ENCODE measurements around the gene MRPL14.
"Not testable (repeated sequence)": the region's sequence is repeated elsewhere in the genome, so short reads cannot be mapped to it uniquely, and the experiment has no call there.

MRPL14 gene

DNA sequence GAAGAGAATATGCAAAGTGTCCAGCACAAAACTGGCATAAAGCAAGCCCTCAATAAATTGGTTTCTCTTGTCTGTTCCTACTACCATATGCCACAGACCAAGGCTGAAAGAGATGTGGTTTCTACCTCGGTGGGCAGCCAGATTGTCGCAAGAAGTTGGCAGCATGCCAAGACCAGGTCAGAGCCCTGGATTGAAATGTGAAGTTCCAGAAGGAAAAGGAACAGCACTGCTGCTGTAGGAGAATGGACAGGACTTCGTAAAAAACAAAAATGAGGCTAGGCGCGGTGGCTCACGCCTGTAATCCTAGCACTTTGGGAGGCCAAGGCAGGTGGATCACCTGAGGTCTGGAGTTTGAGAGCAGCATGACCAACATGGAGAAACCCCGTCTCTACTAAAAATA is 22.1 kb downstream of the MRPL14 start:
- no peak for DNase-seq (ENCODE audit: low read depth, low spot score)
- H3K27ac ChIP-seq = no peak overlapping the region
- TF ChIP-seq POLR2AphosphoS5 (IDR thresholded peaks at IDR 0.05; ENCODE audit: borderline replicate concordance, low read depth, low read length) (no peak), FOXP2 (optimal IDR thresholded peaks at IDR 0.05; ENCODE audit: control extremely low read depth, extremely low read length, insufficient read depth) (no peak), EZH2 (IDR thresholded peaks at IDR 0.05) (no peak)
- peaks cover 54% of the 10 kb centered on the region for H3K36me3 ChIP-seq (ENCODE audit: insufficient read depth, low read length)
- no peak overlapping the region for H3K9ac ChIP-seq (ENCODE audit: insufficient read length)
- H3K4me3 ChIP-seq = no peak overlapping the region
- H3K9me3 ChIP-seq (ENCODE audit: low read depth, low read length) = no peaks in the 10 kb centered on the region

DNA sequence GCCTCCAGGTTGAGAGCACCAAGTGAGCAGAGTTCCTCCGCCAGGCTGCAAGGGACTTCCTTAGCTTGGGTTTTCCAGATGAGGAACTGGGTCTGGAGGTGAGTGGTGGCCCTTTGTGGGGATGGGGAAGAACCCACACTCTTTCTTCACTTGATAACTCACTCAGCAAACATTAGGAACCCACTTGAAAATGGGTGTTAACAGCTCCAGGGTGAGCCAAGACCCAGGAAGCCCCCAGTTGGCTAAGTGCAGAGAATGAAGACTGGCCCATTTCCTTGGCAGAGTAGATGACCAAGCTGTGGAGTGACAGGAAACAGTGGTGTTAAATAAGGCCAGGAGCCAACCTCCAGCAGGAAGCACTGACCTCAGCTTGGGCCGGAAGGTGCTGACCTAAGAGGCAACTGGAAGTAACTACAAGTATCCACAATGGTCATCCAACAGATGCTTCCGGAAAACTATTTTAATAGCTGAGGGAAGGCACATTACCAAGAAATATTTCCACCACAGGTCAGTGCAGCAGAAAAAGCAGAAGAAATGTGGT is 22.7 kb downstream of the MRPL14 start:
- H3K27ac ChIP-seq = no peak overlapping the region
- H3K9me3 ChIP-seq (ENCODE audit: low read depth, low read length) = no peaks in the 10 kb centered on the region
- H3K9ac ChIP-seq (ENCODE audit: insufficient read length) = no peak overlapping the region
- DNase-seq (ENCODE audit: low read depth, low spot score) = no peak
- H3K4me3 ChIP-seq = no peak overlapping the region
- TF ChIP-seq FOXP2 (optimal IDR thresholded peaks at IDR 0.05; ENCODE audit: control extremely low read depth, extremely low read length, insufficient read depth) (no peak), EZH2 (IDR thresholded peaks at IDR 0.05) (no peak), POLR2AphosphoS5 (IDR thresholded peaks at IDR 0.05; ENCODE audit: borderline replicate concordance, low read depth, low read length) (no peak)
- peaks cover 51% of the 10 kb centered on the region for H3K36me3 ChIP-seq (ENCODE audit: insufficient read depth, low read length)

DNA sequence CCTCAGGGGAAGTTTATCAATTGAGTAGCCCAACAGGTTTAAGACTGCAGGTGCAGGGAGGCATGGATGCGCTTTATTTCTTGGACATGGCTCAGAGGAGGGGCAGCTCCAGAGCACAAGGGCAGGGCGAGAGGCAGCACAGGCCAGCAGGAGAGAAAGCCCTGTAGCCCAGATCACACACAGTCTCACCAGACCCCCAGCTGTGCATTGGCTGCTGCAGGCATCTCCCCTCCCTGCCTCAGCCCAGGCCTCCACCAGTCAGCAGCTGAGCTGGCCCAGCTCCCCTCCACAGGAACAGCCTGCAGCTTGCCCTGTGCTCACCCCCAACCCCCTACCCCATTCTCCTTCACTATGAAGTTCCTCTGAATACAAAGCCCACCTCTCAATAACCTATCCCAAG is 24.7 kb downstream of the MRPL14 start:
- TF ChIP-seq FOXP2 (optimal IDR thresholded peaks at IDR 0.05; ENCODE audit: control extremely low read depth, extremely low read length, insufficient read depth) = no peak
- TF ChIP-seq EZH2 (IDR thresholded peaks at IDR 0.05) = no peak
- no peak for TF ChIP-seq POLR2AphosphoS5 (IDR thresholded peaks at IDR 0.05; ENCODE audit: borderline replicate concordance, low read depth, low read length)
- DNase-seq (ENCODE audit: low read depth, low spot score) = no peak
- Histone ChIP-seq H3K9me3 (ENCODE audit: low read depth, low read length) (no peaks in the 10 kb centered on the region), H3K36me3 (ENCODE audit: insufficient read depth, low read length) (peaks cover 35% of the 10 kb centered on the region), H3K4me3 (no peak overlapping the region), H3K27ac (no peak overlapping the region), H3K9ac (ENCODE audit: insufficient read length) (no peak overlapping the region)

DNA sequence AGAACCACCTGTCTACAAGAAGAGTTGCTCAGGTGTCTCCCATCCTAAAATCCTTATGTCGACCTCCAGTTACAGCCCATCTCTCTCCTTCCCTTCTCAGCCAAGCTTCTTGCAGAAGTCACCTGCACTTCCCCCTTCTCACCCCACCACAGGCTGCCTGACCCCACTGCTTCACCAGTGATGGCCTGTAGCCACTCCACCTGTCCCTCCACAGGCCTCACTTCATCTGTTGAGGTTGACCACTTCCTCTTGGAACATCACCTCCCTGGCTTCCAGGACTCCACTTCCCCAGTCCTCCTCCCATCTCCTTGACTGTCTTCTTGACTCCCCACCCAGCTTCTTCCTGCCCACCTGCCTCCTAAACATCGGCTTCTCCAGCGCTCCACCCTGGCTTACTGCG is 25.4 kb downstream of the MRPL14 start:
- no peak for DNase-seq (ENCODE audit: low read depth, low spot score)
- no peak for TF ChIP-seq FOXP2 (optimal IDR thresholded peaks at IDR 0.05; ENCODE audit: control extremely low read depth, extremely low read length, insufficient read depth)
- no peak for TF ChIP-seq POLR2AphosphoS5 (IDR thresholded peaks at IDR 0.05; ENCODE audit: borderline replicate concordance, low read depth, low read length)
- TF ChIP-seq EZH2 (IDR thresholded peaks at IDR 0.05) = no peak
- H3K4me3 ChIP-seq = no peak overlapping the region
- H3K36me3 ChIP-seq (ENCODE audit: insufficient read depth, low read length) = peaks cover 34% of the 10 kb centered on the region
- no peak overlapping the region for H3K9ac ChIP-seq (ENCODE audit: insufficient read length)
- no peak overlapping the region for H3K27ac ChIP-seq
- no peaks in the 10 kb centered on the region for H3K9me3 ChIP-seq (ENCODE audit: low read depth, low read length)

DNA sequence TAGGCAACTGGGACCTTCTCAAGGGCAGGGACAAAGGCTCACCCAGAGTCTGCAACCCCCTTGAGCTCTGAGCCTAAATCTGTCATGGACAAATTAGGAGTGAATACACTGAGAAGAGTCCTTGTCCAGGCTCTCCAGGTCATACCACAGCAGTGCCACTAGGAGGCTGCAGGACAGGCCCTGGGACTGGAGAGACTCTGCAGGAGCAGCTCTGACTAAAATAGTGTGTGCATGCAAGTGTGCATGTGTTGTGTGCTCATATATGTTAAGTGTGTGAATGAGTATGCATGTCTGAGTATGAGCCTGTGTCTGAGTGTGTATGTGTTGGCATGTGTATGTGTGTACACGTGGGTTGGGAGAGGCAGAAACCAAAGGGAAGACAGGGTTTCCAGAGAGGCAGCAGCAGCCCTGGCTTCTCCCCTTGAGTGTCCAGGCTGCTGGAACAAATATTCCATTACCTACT is 27.1 kb downstream of the MRPL14 start:
- no peak for TF ChIP-seq EZH2 (IDR thresholded peaks at IDR 0.05)
- TF ChIP-seq FOXP2 (optimal IDR thresholded peaks at IDR 0.05; ENCODE audit: control extremely low read depth, extremely low read length, insufficient read depth) = no peak
- TF ChIP-seq POLR2AphosphoS5 (IDR thresholded peaks at IDR 0.05; ENCODE audit: borderline replicate concordance, low read depth, low read length) = no peak
- no peak overlapping the region for H3K4me3 ChIP-seq
- no peak overlapping the region for H3K9ac ChIP-seq (ENCODE audit: insufficient read length)
- no peak for DNase-seq (ENCODE audit: low read depth, low spot score)
- H3K36me3 ChIP-seq (ENCODE audit: insufficient read depth, low read length) = peaks cover 24% of the 10 kb centered on the region
- H3K9me3 ChIP-seq (ENCODE audit: low read depth, low read length) = no peaks in the 10 kb centered on the region
- no peak overlapping the region for H3K27ac ChIP-seq

DNA sequence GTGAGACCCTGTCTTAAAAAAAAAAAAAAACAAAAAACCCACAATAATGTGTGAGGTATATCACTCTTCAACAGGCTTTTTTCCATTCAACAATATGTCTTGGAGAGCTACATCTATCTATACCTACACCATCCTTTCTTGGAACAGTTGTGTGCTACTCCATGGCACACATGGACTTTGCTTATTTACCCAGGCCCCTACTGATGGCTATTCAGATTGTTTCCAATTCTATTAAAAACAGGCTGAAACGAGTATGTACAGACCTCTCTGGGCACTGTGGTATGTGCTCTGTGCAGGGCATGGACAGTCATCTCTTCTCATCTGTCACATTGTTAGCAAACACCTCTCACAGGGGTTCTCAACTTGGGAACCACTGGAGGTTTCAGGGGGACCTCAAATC is 28.1 kb downstream of the MRPL14 start:
- Histone ChIP-seq H3K9me3 (ENCODE audit: low read depth, low read length) (no peaks in the 10 kb centered on the region), H3K27ac (no peak overlapping the region), H3K36me3 (ENCODE audit: insufficient read depth, low read length) (peaks cover 15% of the 10 kb centered on the region; the same call in 1 of the 2 replicates), H3K4me3 (no peak overlapping the region), H3K9ac (ENCODE audit: insufficient read length) (no peak overlapping the region)
- TF ChIP-seq FOXP2 (optimal IDR thresholded peaks at IDR 0.05; ENCODE audit: control extremely low read depth, extremely low read length, insufficient read depth) (no peak), EZH2 (IDR thresholded peaks at IDR 0.05) (no peak), POLR2AphosphoS5 (IDR thresholded peaks at IDR 0.05; ENCODE audit: borderline replicate concordance, low read depth, low read length) (no peak)
- DNase-seq (ENCODE audit: low read depth, low spot score) = no peak

DNA sequence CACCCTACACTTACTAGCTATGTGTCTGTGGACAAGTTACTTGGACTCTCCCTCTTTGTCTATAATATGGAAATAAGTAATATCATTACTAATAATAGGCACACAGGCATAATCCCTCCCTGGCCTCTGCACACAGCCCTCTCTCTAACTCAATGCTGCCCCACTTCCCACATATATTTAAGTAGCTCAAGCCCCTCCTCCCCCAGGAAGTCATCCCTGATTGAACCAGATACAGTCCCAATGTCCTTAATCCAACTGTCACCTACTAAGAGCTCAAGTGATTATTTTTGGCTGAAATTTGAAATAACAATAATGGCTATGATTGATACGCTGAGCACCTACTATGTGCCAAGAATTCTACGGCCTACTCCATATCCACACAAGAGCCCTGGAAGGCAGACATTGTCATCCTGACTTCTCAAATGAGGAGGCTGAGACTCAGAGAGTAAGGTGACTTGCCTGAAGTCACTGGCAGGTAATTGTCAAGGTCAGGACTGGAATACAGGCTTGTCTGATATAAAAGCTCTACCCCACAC is 29.4 kb downstream of the MRPL14 start:
- Histone ChIP-seq H3K27ac (no peak overlapping the region), H3K9ac (ENCODE audit: insufficient read length) (no peak overlapping the region), H3K4me3 (no peak overlapping the region), H3K36me3 (ENCODE audit: insufficient read depth, low read length) (peaks cover 6% of the 10 kb centered on the region; the same call in 1 of the 2 replicates), H3K9me3 (ENCODE audit: low read depth, low read length) (no peaks in the 10 kb centered on the region)
- TF ChIP-seq POLR2AphosphoS5 (IDR thresholded peaks at IDR 0.05; ENCODE audit: borderline replicate concordance, low read depth, low read length) = no peak
- DNase-seq (ENCODE audit: low read depth, low spot score) = no peak

DNA sequence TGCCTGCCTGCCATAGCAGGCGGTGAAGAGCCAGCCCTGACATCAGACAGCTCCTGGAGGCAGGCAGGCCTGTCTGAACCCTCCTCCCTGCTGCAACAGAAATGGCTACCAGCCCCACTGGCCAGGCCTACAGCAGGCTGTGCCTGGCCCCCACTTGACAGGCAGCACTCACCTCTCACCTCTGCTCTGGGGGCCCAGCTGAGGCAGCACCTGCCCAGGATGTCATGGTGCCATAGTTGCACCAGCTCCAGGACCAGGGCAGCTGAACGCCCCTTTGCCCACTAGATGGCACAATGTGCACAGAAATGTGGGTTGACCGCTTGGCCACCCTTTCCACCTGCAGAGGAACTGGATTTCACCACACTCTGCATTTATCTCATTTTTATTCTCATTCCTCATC is 30.6 kb downstream of the MRPL14 start:
- Histone ChIP-seq H3K9ac (ENCODE audit: insufficient read length) (no peak overlapping the region), H3K27ac (no peak overlapping the region), H3K36me3 (ENCODE audit: insufficient read depth, low read length) (peaks cover 6% of the 10 kb centered on the region; the same call in 1 of the 2 replicates), H3K4me3 (no peak overlapping the region), H3K9me3 (ENCODE audit: low read depth, low read length) (no peaks in the 10 kb centered on the region)
- no peak for DNase-seq (ENCODE audit: low read depth, low spot score)
- no peak for TF ChIP-seq FOXP2 (optimal IDR thresholded peaks at IDR 0.05; ENCODE audit: control extremely low read depth, extremely low read length, insufficient read depth)
- TF ChIP-seq POLR2AphosphoS5 (IDR thresholded peaks at IDR 0.05; ENCODE audit: borderline replicate concordance, low read depth, low read length) = no peak
- no peak for TF ChIP-seq EZH2 (IDR thresholded peaks at IDR 0.05)

DNA sequence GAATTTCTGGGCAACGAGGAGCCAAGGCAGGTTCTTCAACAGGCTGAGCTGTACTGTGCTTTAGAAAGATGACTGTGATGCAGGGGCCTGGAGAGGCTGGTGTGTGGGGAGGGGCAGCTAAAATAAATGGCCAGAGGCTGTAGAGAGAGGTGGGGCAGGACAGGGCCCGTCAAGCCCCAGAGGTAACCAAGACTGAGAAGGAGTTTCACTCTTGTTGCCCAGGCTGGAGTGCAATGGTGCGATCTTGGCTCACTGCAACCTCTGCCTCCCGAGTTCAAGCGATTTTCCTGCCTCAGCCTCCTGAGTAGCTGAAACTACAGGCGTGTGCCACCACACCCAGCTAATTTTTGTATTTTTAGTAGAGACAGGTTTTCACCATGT is 32.0 kb downstream of the MRPL14 start:
- not testable (repeated sequence) for H3K27ac ChIP-seq; H3K9ac ChIP-seq (ENCODE audit: insufficient read length); DNase-seq (ENCODE audit: low read depth, low spot score); H3K4me3 ChIP-seq; H3K9me3 ChIP-seq (ENCODE audit: low read depth, low read length); H3K36me3 ChIP-seq (ENCODE audit: insufficient read depth, low read length)
